Gastrocnemius medialis (tissue), 4 donors: ENCODE measurements around the gene CUEDC2.

Source experiments
- POLR2A ChIP-seq, 2 donors: fragments of 450-650 bp; IDR thresholded peaks; one replicate each; pipeline ENCODE4 v1.6.1; 2017; ENCODE audit warnings: antibody characterized with exemption in 2 of 2, mild to moderate bottlenecking in 2 of 2, moderate library complexity in 2 of 2
- TF ChIP-seq, protein P1 (sequence below), 5 experiments: fragments of 450-650 bp in 3 of 5; fragments of 200-600 bp in 2 of 5; sonication (generic) in 2 of 5; IDR thresholded peaks in 4 of 5; conservative IDR thresholded peaks in 1 of 5; 1 replicate in 4 of 5; 2 replicates in 1 of 5; pipeline ENCODE4 v1.5.1; 2016 to 2019; ENCODE audit warnings: antibody characterized with exemption in 5 of 5, mild to moderate bottlenecking in 3 of 5, moderate library complexity in 3 of 5

DNA sequence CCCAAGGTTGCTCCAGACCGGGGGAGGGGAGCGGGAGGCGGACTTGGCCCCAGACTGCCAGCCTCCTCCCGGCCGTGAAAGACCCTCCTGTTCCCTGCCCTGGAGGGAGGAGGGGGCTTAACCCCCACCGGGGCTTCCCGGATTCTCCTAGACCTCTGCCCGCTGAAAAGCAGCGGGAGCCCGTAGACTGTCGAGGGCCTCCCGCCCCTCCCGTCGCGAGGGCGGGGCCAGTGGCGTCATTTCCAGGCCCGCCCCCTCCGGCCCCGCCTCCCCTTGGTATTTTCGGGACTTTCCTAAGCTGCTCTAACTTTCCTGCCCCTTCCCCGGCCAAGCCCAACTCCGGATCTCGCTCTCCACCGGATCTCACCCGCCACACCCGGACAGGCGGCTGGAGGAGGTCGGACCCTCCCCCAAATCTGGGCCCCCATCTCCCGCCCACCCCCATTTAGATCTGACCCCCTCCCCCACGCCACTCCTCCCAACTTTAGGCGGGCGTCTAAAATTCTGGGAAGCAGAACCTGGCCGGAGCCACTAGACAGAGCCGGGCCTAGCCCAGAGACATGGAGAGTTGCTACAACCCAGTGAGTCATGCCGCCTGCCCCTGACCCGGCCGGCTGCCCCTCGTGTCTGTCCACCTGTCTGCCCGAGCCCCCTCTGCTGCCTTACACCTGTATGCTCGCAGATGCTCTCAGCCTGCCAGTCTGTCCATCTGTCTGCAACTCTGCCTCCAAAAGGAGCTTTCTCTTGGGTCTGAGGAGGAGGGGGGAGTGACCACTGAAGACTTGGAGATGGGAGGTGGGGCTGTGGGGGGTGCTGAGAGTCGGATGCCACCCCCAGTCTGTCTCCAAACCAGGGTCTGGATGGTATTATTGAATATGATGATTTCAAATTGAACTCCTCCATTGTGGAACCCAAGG is 36.7 kb downstream of the CUEDC2 start, which contains the start of gene NFKB2:
- TF ChIP-seq POLR2A (IDR thresholded peaks at IDR 0.05): peak; percentile 74 to 81
- TF ChIP-seq, protein P1, sequence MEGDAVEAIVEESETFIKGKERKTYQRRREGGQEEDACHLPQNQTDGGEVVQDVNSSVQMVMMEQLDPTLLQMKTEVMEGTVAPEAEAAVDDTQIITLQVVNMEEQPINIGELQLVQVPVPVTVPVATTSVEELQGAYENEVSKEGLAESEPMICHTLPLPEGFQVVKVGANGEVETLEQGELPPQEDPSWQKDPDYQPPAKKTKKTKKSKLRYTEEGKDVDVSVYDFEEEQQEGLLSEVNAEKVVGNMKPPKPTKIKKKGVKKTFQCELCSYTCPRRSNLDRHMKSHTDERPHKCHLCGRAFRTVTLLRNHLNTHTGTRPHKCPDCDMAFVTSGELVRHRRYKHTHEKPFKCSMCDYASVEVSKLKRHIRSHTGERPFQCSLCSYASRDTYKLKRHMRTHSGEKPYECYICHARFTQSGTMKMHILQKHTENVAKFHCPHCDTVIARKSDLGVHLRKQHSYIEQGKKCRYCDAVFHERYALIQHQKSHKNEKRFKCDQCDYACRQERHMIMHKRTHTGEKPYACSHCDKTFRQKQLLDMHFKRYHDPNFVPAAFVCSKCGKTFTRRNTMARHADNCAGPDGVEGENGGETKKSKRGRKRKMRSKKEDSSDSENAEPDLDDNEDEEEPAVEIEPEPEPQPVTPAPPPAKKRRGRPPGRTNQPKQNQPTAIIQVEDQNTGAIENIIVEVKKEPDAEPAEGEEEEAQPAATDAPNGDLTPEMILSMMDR (IDR thresholded peaks at IDR 0.05 in 4 of 5, conservative IDR thresholded peaks at IDR 0.05 in 1 of 5): no peak
